OCI-M2 (cell line): ENCODE measurements around the gene IL17REL.
"Not testable (repeated sequence)": the region's sequence is repeated elsewhere in the genome, so short reads cannot be mapped to it uniquely, and the experiment has no call there.

Experiments used
- DNase-seq: peaks from one replicate; lab custom pipeline; 2025; ENCODE audit not compliant: unreplicated experiment; lab: John Stamatoyannopoulos, UW

IL17REL gene

GRCh38 chr22:49948116-49948957 lies 64.2 kb downstream of the IL17REL start:
- no peak for DNase-seq

GRCh38 chr22:49947296-49947622 lies 65.3 kb downstream of the IL17REL start:
- no peak for DNase-seq

GRCh38 chr22:49946612-49947295 lies 65.8 kb downstream of the IL17REL start:
- no peak for DNase-seq

GRCh38 chr22:49945042-49945794 lies 67.3 kb downstream of the IL17REL start:
- not testable (repeated sequence) for DNase-seq
